ENCODE measurements around the gene TIGD4.
A peak's percentile ranks its signal among the peaks of the same experiment; 100 is the strongest.
"Not testable (repeated sequence)": the region's sequence is repeated elsewhere in the genome, so short reads cannot be mapped to it uniquely, and the experiment has no call there.

The TIGD4 gene

GRCh38 chr4:152780267-152780778 lies 793 bp upstream of the TIGD4 start:
- DNase-seq: peak; percentile 11

- peak; percentile 12 for DNase-seq
These were observed 646 bp downstream of the TIGD4 start for GRCh38 chr4:152778656-152779512.

- no peak for DNase-seq
These were observed 2.0 kb downstream of the TIGD4 start for GRCh38 chr4:152777488-152777887.

GRCh38 chr4:152776352-152776751 lies 3.2 kb downstream of the TIGD4 start:
- DNase-seq: no peak

DNA sequence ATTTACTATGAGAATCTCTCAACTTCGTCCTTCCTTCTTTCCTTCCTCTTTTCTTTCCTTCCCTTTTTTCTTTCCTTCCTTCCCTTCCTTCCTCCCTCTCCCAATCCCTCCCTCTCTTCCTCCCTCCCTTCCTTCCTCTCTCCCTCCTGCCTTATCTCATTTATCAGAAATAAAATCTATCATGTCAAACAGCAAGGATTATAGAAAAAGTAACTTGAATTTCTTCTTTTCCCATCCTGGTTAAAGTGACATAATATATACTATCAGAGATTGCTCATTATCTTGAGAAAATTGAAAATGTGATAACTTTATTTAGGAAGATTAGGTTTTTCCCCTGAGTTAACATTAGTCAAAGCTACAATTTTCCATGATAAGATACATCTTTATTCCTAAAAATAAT lies 5.6 kb downstream of the TIGD4 start:
- no peak for DNase-seq

DNA sequence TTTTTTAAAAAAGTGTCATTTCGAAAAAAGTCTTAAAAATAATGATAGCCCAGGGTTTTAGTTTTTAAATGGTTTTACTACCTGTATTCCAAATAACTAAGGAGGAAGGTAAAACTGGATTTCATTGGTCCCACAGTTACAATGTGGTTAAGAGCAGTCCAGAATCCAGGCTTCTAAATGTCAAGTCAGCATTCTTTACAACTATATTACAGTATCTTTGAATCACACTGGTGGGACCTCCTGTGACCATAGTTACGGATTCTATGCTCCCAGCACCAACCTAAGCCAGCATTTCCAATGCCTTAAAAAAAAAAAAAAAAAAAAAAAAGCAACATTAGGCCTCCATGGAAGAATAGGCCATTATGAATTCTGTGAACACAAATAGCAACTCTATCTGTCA lies 6.2 kb downstream of the TIGD4 start:
- no peak for DNase-seq

- DNase-seq: no peak
These were observed 7.6 kb downstream of the TIGD4 start for GRCh38 chr4:152771741-152772533.

DNA sequence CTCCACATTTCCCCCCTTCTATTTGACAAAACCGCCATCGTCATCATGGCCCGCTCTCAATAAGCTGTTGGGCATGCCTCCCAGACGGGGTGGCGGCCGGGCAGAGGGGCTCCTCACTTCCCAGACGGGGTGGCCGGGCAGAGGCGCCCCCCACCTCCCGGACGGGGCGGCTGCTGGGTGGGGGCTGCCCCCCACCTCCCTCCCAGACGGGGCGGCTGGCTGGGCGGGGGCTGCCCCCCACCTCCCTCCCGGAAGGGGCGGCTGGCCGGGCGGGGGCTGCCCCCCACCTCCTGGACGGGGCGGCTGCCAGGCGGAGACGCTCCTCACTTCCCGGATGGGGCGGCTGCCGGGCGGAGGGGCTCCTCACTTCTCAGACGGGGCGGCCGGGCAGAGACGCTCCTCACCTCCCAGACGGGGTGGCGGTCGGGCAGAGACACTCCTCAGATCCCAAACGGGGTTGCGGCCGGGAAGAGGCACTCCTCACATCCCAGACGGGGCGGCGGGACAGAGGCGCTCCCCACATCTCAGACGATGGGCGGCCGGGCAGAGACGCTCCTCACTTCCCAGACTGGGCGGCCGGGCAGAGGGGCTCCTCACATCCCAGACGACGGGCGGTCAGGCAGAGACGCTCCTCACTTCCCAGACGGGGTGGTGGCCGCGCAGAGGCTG lies 14.3 kb downstream of the TIGD4 start:
- DNase-seq: not testable (repeated sequence)

GRCh38 chr4:152763796-152764195 lies 15.7 kb downstream of the TIGD4 start:
- peak; percentile 17 for DNase-seq

DNA sequence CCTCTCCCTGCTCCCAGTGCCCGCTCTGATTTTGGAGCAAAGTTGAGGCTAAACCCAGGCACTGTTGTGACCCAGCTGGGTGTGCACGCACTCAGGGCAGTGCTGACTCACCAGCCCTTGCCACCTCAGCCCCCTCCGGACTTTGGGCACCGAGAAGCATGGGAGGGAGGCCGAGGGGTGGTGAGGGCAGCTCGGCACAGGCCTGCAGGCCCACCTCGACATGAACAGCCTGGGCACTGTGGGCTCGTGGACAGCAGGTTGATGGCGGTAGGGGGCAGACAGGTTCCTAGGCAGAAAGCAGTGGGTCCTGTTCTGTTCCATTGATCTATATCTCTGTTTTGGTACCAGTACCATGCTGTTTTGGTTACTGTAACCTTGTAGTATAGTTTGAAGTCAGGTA lies 30.9 kb downstream of the TIGD4 start:
- DNase-seq: no peak

DNA sequence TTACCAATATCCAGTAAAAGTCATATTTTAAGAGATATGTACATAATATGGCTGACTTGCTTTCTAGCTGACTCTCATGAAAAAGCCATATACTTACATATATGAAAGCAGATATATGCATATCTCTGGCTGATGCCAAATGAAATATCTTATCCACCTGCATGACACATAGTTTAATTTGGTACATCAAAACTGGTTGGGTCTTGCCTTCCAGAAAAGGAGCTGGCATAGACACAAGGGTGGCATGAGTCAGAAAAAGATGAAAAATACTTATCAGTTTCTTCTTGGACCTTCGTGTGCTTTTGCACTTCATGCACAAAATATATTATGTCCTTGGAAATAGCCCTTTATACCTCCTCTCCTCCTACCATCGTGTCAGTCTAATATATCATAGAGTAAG lies 32.1 kb downstream of the TIGD4 start:
- no peak for DNase-seq

DNA sequence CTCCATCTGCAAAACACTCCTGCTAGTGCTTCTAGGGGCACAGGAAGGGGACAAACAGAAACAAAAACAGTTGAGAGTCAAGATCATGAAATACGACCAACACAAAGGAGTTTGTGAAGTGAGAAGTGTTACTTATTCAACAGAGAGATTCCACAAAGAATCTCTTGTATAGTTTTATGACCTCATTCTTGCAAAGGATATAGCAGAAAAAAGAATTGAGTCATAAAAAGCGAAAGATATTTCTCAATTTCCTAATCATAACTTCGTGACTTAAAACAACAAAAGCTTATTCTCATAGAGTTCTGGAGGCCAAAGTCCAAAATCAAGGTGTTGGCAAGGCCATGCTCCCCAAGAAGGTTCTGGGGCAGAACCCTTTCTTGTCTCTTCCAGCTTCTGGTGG lies 40.7 kb downstream of the TIGD4 start:
- DNase-seq: no peak

GRCh38 chr4:152735906-152736305 lies 43.6 kb downstream of the TIGD4 start:
- no peak for DNase-seq

DNA sequence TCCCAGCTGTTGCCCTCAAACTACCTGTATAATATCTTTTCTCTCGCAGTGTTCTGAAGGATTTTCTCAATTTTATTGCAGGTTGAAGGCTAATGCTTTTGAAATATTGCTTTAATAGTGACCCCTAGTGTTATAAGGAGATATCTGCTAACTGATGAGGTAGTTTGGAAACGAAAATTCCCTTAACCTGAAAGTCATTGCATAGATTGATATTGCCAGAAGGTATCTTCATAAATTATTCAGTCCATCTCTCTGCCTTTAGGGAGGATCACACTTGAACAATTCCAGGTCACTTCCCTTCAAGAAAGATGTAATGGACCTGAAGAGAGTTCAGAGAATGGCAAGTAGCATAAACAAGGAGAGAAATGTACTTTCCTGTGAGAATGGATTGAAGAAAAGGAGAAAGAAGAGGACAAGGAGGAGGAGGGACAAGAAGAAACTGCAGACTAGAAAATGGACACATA lies 44.1 kb downstream of the TIGD4 start:
- peak; percentile 49 for DNase-seq

GRCh38 chr4:152734699-152735050 lies 44.9 kb downstream of the TIGD4 start:
- no peak for DNase-seq

DNA sequence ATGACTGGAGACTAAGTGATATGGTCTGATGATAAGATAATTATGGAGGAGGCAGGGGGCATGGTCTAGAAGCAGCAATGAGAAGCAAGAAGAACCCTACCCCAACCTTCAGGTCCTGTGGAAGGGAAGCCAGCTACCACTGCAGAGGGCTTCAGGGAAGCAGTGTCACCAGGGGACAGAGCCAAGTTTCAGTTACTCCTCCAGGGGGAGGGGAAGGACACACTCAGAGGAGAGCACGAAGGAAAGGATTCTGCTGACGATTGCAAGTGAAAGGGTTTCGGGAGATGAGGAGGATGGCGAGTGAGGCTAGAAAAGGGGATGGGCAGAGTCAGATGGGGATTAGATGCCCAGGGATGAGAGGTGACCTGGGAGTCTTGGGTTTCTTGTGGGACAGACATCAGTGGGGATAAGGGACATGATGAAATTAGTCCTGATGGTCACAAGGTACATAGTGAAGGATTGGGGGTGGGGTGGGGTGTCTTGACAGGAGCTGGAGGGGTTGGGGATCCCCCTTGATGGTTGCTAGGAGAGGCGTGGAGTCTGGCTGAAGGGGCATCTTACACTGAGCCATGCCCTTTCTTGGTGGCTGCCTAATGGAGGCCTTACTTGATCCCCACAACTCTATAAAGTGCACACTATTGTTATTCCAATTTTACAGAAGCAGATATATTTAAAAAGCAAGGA lies 45.4 kb downstream of the TIGD4 start:
- DNase-seq: no peak

DNA sequence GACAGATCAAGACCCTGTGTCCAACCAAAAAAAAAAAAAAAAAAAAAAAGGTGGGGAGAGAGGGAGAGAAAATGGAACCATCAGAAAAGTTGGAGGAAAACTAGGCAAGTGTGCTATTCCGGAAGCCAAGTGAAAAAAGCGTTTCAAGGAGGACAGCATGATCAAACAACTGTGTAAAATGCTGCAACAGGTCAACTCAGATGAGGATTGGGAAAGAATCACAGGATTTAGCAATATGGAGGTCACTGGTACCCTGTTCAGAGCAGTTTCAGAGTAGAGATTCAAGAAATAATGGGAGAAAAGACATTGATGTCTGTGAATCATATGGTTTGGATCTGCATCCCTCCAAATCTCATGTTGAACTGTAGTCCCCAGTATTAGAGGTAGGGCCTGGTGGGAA lies 47.5 kb downstream of the TIGD4 start:
- no peak for DNase-seq

GRCh38 chr4:152729466-152729865 lies 50.1 kb downstream of the TIGD4 start:
- DNase-seq: no peak

- DNase-seq: no peak
These were observed 51.2 kb downstream of the TIGD4 start for GRCh38 chr4:152728343-152728742.

- DNase-seq: no peak
These were observed 51.7 kb downstream of the TIGD4 start for GRCh38 chr4:152727784-152728183.

GRCh38 chr4:152724494-152724893 lies 55.0 kb downstream of the TIGD4 start:
- no peak for DNase-seq

GRCh38 chr4:152723236-152723635 lies 56.3 kb downstream of the TIGD4 start:
- no peak for DNase-seq

Measured in suppressor macrophage treated with lipopolysaccharide for 4 hours (primary cell).